GM19240 (cell line): ENCODE data around the gene RCAN3.
A peak's percentile ranks its signal among the peaks of the same experiment; 100 is the strongest.
"Not testable (repeated sequence)": the region's sequence is repeated elsewhere in the genome, so short reads cannot be mapped to it uniquely, and the experiment has no call there.

Experiments
- DNase-seq: peaks from one replicate; pipeline ENCODE4 v3.0.0; 2011; ENCODE audit warnings: low spot score; ENCODE audit not compliant: insufficient read length

Gene RCAN3

GRCh38 chr1:24502709-24503058 lies at the start of gene RCAN3:
Gene RCAN3 (plus strand): TSS chr1:24502836. CDS start chr1:24514373, 11,537 bp downstream.
- DNase-seq: peak; percentile 76

- DNase-seq: no peak
Measured at GRCh38 chr1:24452922-24453485, 49.6 kb upstream of the RCAN3 start.

GRCh38 chr1:24454673-24455072 lies 48.0 kb upstream of the RCAN3 start:
- DNase-seq: no peak

- no peak for DNase-seq
Measured at GRCh38 chr1:24455272-24455671, 47.4 kb upstream of the RCAN3 start.

GRCh38 chr1:24457866-24458265 lies 44.8 kb upstream of the RCAN3 start:
- DNase-seq: no peak

- no peak for DNase-seq
Measured at GRCh38 chr1:24459551-24460266, 42.9 kb upstream of the RCAN3 start.

- not testable (repeated sequence) for DNase-seq
Measured at GRCh38 chr1:24462128-24462527, 40.5 kb upstream of the RCAN3 start.

- no peak for DNase-seq
Measured at GRCh38 chr1:24463776-24464735, 38.6 kb upstream of the RCAN3 start.

GRCh38 chr1:24465099-24465498 lies 37.5 kb upstream of the RCAN3 start:
- no peak for DNase-seq

- DNase-seq: no peak
Measured at GRCh38 chr1:24465638-24466037, 37.0 kb upstream of the RCAN3 start.

GRCh38 chr1:24468685-24469316 lies 33.8 kb upstream of the RCAN3 start:
- DNase-seq: no peak

GRCh38 chr1:24470592-24470991 lies 32.0 kb upstream of the RCAN3 start:
- DNase-seq: no peak

GRCh38 chr1:24472527-24473251 lies 29.9 kb upstream of the RCAN3 start:
- DNase-seq: no peak

GRCh38 chr1:24474193-24474592 lies 28.4 kb upstream of the RCAN3 start:
- no peak for DNase-seq

GRCh38 chr1:24475700-24476099 lies 26.9 kb upstream of the RCAN3 start:
- no peak for DNase-seq

GRCh38 chr1:24476571-24476970 lies 26.1 kb upstream of the RCAN3 start:
- DNase-seq: no peak

- DNase-seq: no peak
Measured at GRCh38 chr1:24477309-24477708, 25.3 kb upstream of the RCAN3 start.

- peak; percentile 48 for DNase-seq
Measured at GRCh38 chr1:24481101-24481500, 21.5 kb upstream of the RCAN3 start.

GRCh38 chr1:24481843-24482610 lies 20.6 kb upstream of the RCAN3 start:
- no peak for DNase-seq

- DNase-seq: no peak
Measured at GRCh38 chr1:24483441-24483840, 19.2 kb upstream of the RCAN3 start.
